ENCODE results near the gene PKD1L1.
"Not testable (repeated sequence)": the region's sequence is repeated elsewhere in the genome, so short reads cannot be mapped to it uniquely, and the experiment has no call there.

The PKD1L1 gene

GRCh38 chr7:47937711-47938573 is 10.3 kb downstream of the PKD1L1 start:
- DNase-seq, result peak; percentile 73

DNA sequence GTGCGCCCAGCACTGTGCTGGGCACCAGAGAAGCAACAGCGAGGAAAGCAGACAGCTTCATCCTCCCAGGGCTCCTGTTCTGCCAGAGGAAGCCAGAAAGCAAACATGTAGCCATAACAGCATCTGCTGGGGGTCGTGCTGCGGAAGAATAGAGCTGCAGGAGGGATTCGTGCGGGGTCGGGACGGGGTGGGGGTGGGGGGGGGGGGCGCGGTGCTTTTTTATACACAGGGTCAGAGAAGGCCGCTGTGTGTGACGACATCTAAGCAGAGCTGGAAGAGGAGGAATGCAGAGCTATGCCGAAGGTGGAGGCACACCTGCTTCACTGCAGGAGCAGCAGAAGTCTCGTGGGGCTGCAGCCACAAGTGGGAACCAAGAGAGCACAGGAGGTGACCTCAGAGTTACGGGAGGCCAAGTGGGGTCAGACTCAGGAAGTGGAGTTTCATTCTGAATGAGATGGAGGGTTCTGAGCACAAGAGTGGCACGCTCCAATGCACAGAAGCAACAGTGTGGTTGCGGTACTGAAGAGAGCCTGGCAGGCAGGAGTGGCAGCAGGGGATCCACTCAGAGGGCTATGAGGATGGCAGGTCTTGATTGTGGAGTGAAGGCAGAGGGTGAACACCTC is 11.1 kb downstream of the PKD1L1 start:
- DNase-seq, result peak; percentile 14

GRCh38 chr7:47936323-47936722 is 11.9 kb downstream of the PKD1L1 start:
- no peak for DNase-seq

GRCh38 chr7:47935336-47935735 is 12.9 kb downstream of the PKD1L1 start:
- no peak for DNase-seq

DNA sequence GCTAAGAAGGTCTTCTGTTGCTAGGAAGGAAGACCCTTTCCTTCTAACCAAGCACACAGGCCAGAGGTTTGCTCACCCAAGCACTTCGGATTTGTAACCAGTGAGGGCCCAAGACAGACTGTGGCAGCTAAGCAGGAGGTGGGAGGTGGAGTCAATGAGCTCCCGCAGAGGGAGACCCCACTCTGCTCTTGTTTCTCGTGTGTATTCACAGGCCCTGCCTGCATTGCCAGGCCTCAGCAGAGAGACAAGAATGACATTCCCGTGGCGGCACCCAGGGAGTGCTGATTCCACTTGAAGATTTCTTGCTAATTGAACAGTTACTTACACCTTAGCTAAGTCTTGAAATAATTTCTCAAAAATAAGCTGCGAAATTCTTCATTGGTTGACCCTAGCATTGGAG is 13.4 kb downstream of the PKD1L1 start:
- no peak for DNase-seq

GRCh38 chr7:47933215-47933614 is 15.1 kb downstream of the PKD1L1 start:
- DNase-seq, result no peak

DNA sequence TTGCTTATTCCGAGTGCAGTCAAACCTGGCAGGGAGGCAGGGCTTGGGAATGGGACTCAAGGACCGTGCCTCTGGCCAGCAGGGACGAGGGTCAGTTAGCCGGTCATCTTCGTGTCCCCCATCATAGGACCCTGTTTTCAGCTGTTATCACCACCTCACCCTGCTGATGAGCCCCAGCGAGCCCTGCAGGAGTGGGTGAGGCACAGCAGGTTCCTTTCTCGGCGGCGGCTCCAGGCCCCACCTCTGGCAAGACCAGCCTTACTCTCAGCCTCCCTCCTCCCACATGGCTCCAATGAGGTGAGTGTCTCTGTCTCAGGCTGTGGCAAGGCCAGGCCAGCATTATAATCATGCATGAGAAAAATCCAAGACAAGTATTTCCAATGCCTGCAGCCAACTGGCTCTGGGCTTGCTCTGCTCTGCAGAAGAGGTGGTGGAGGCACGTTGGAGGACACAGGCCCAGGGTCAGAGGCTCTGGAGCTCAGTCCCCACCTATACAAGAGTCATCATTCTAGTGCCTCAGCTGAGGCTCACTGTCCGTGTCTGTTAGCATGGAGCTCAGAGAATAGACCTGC is 15.7 kb downstream of the PKD1L1 start:
- no peak for DNase-seq

DNA sequence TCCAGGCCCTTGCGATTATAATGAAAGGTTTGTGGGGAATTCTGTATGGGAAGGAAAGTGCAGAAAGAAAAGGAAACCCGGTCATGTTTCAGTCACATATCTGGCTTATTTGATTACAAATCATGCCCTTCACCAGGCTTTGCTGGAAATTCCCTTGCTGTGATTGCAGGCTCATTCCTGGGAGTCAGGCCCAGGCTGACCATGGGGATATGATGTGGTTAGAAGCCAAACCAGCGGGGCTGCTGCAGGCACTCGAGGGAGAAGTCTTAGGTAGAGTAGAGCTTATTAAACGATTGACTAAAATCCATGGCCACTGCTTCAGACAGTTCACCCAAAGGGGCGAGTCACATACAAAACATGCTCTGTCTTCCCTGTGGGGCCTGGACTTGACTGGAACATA is 16.2 kb downstream of the PKD1L1 start:
- DNase-seq, result no peak

GRCh38 chr7:47931005-47932004 is 17.0 kb downstream of the PKD1L1 start:
- no peak for DNase-seq

DNA sequence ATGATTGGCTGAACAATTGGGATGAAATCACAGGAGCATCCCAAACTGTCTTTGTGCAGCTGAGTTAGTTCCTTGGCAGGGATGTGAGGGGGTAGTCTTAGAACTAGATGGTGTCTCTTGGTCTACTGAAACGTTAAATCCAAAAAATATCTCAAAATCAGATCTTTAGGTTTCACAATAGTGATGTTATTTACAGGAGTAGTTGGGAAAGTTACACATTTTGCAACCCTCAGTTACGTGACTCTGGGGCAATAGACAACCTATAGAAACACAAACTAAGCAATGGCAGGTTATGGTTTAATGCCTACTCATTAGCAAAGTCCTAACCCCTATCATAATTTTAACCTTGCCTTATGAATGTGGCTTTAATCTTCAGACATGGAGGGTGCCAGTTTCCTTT is 24.0 kb downstream of the PKD1L1 start:
- no peak for DNase-seq

DNA sequence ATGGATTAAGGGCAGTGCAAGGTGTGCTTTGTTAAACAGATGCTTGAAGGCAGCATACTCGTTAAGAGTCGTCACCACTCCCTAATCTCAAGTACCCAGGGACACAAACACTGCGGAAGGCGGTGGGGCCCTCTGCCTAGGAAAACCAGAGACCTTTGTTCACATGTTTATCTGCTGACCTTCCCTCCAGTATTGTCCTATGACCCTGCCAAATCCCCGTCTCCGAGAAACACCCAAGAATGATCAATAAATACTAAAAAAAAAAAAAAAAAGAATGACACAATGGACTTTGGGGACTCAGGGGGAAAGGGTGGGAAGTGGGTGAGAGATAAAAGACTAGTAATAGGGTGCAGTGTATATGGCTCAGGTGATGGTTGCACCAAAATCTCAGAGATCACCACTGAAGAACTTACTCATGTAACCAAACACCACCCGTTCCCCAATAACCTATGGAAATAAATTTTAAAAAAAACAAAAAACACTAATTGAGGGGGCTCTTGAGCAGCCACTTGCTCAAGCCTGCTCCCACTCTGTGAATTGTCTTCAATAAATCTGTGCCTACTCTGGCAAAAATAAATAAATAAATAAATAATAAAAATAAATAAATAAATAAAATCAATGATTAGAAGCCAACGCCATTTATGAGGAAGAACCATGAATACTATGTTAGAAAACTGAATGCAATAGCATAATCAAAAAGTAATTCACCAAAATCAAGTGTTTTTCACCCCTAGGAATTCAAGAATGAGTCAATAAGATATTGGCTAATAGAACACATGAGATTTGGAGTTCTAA is 25.0 kb downstream of the PKD1L1 start:
- DNase-seq, result not testable (repeated sequence)

DNA sequence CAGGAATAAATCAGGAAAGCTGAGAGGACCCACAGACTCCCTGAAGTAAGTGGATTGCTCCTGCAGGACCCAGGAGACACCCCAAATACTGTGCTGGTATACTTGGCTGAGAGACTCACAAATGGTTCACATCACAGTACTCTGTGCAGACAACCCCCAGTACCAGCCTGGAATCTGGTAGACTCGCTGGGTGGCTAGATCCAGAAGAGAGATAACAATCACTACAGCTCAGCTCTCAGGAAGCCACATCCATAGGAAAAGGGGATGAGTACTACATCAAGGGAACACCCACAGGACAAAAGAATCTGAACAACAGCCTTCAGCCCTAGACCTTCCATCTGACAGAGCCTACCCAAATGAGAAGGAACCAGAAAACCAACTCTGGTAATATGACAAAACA is 31.8 kb downstream of the PKD1L1 start:
- not testable (repeated sequence) for DNase-seq

DNA sequence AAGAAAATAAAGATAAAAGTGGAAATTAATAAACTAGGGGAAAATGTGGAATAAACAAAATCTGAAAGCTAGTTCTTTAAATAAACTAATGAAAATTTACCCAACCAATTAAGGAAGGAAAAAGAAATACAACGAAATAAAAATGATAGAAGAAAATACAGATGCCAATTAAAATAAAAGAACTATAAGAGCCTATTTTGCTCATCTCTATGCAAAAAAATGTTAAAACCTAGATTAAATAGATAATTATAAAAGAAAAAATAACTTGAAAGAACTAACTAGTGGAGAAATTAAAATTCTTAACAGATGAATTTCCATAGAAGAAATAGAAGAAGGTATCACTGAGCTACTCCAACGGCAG is 32.7 kb downstream of the PKD1L1 start:
- no peak for DNase-seq

GRCh38 chr7:47914717-47915615 is 33.3 kb downstream of the PKD1L1 start:
- DNase-seq, result no peak

DNA sequence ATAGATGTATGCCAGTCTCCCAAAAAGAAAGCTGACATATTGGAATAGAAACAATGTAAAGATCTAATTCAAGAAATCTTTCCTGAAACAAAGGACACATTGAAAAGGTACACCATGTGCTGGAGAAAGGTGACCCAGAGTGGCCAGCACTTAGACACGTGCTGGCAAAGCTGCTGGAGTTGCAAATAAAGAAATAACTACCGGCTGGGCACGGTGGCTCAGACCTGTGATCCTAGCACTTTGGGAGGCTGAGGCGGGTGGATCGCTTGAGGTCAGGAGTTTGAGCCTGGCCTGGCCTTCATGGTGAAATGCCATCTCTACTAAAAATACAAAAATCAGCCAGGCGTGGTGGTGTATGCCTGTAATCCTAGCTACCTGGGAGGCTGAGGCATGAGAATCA is 35.9 kb downstream of the PKD1L1 start:
- no peak for DNase-seq

GRCh38 chr7:47908720-47909119 is 39.5 kb downstream of the PKD1L1 start:
- no peak for DNase-seq

DNA sequence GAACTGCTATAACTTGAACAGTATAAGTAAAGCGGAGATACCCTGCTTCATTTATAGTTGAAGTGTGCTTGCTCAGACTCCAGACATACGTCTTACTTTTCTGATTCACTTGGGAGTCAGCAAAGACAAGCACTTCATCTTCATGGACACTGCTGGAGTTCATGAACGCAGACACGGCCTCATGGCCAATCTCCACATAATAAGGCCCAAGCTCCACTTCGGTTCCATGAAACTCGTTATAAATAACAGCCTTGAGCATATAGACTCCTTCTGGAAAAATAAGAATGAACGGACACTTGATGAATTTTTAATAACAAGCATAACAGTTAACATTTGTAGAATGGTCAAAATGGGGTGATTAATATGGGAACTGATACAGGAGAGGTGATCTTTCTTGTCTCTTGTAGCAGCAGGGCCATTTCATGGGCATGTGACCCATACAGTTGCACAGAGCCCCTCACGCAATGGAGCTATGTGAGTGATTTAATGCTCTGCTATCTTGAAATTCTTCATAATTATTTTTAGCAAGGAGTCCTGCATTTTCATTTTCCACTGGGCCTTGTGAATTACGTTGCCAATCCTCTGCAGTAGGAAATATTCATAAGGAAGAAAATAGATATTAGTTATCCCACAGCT is 40.2 kb downstream of the PKD1L1 start:
- no peak for DNase-seq

GRCh38 chr7:47906883-47907282 is 41.4 kb downstream of the PKD1L1 start:
- DNase-seq, result no peak

DNA sequence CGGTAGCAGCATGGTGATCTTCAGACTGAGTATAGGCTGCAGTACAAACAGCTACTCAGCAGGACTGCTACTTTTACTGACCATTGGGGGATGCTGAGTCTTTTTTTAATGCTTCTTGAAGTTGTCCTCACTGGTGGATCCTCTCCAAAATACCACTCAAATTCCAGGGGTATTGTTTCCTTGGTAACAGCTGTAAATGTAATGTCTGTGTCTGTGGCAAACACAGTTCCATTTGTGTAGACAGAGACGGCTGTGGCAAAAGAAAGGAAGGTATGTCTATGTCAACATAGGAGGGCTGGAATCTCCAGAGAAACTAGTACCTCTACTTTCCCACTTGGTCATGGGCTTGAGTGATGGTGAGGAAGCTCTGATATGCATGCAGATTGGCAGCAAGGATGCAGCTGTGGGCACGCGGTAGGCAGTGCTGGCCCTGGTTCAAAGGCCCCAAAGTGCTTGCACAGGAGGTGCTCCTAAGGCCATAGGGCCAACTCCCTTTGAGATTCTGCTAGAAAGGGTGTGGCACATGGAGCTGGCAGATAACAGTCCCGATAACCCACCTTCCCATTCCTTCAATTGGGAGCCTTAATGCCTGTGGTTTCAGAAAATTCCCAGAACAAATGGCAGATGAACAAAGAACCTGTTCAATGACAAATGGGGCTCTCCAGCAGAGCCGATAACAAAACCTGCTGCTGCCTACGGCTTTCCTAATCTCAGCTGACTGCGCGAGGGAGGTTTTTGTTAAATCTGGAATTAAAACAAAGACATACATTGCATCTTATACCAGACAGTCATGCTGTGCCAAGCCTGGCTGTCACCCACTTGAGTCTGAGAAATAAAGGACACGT is 43.0 kb downstream of the PKD1L1 start:
- no peak for DNase-seq

GRCh38 chr7:47902013-47902412 is 46.3 kb downstream of the PKD1L1 start:
- no peak for DNase-seq

Data from RPMI8226 (cell line).